Vagina (tissue), 2 donors: ENCODE data around the gene PJA2. TPM values are rescaled to one million over a fixed set of nuclear protein-coding genes. Genes with fewer than 3 reads are reported as not detected.

Source experiments
- DNase-seq, 2 donors: peaks; one replicate each; pipeline ENCODE4 v3.0.0-alpha.2; 2017; ENCODE audit errors: extremely low spot score in 2 of 2
- H3K27ac ChIP-seq: fragments of 200-600 bp; sonication (generic); one replicate; pipeline ENCODE4 v1.5.1; 2019
- H3K27me3 ChIP-seq: fragments of 200-600 bp; sonication (generic); one replicate; pipeline ENCODE4 v1.5.1; 2019
- H3K36me3 ChIP-seq, 2 donors: fragments of 200-600 bp; sonication (generic); one replicate each; pipeline ENCODE4 v1.5.1; 2017 to 2019
- H3K4me1 ChIP-seq: fragments of 200-600 bp; sonication (generic); one replicate; pipeline ENCODE4 v1.5.1; 2019
- H3K4me3 ChIP-seq, 2 donors: fragments of 200-600 bp; sonication (generic); 1 replicate in 1 of 2; 2 replicates in 1 of 2; pipeline ENCODE4 v1.5.1; 2016 to 2019
- H3K9me3 ChIP-seq: fragments of 200-600 bp; sonication (generic); one replicate; pipeline ENCODE4 v1.5.1; 2019
- POLR2A ChIP-seq, 2 donors: fragments of 450-650 bp; IDR thresholded peaks; one replicate each; pipeline ENCODE4 v1.6.1; 2017; ENCODE audit warnings: antibody characterized with exemption in 2 of 2, mild to moderate bottlenecking in 2 of 2, moderate library complexity in 2 of 2
- POLR2AphosphoS5 ChIP-seq, 2 donors: sonication (generic); formaldehyde crosslinking; IDR thresholded peaks; one replicate each; pipeline ENCODE4 v1.9.0; 2017; ENCODE audit warnings: antibody characterized with exemption in 2 of 2, mild to moderate bottlenecking in 2 of 2, low read depth in 1 of 2; ENCODE audit not compliant: insufficient read depth in 1 of 2
- intact Hi-C: fragments of 100-400 bp; cut with DNase I; formaldehyde crosslinking; loops from one replicate; pipeline ENCODE4 v1.15.1; 2023
- total RNA-seq: library from RNA; depleted of rRNA; stranded (reverse); fragments of >200 nt; gene quantifications from one replicate; pipeline ENCODE4 v1.2.3, GENCODE V29; 2016
- TF ChIP-seq, protein P1 (sequence below), 3 experiments: fragments of 450-650 bp in 2 of 3; fragments of 200-600 bp in 1 of 3; sonication (generic) in 1 of 3; IDR thresholded peaks; one replicate each; pipeline ENCODE4 v1.5.1; 2017 to 2019; ENCODE audit warnings: antibody characterized with exemption in 3 of 3, mild to moderate bottlenecking in 2 of 3, moderate library complexity in 2 of 3

The PJA2 gene
- total RNA-seq, 1 donor from 2014 or later: 76.1 TPM

DNA sequence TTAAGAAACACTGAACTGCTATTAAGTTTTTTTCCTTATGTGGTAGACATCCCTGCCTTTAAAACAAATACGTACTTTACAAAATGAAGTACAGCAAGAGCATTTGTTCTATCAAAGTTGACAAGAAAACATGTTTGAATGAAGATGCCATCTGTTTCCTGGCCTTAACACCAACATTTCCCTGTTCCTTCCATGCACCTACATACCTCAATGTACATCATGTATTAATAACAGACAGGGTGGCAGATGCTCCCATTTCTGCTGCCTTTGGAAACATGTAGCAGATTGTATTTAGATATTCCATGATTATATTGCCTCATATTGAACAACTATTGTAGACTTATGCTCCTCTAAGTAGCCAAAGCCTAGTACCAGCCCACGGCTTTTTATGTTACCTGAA is 104.4 kb downstream of the PJA2 start:
- H3K4me3 ChIP-seq: no peak overlapping the region
- no peak overlapping the region for H3K27ac ChIP-seq
- intact Hi-C loops: no loop called here
- H3K4me1 ChIP-seq: no peaks in the 10 kb centered on the region
- no peak for DNase-seq
- no peaks in the 10 kb centered on the region for H3K27me3 ChIP-seq
- H3K36me3 ChIP-seq: no peaks in the 10 kb centered on the region
- H3K9me3 ChIP-seq: no peaks in the 10 kb centered on the region
- TF ChIP-seq POLR2AphosphoS5 (IDR thresholded peaks at IDR 0.05; ENCODE audit: insufficient read depth in 1 of 2, low read depth in 1 of 2) (no peak), POLR2A (IDR thresholded peaks at IDR 0.05) (no peak)
- TF ChIP-seq, protein P1, sequence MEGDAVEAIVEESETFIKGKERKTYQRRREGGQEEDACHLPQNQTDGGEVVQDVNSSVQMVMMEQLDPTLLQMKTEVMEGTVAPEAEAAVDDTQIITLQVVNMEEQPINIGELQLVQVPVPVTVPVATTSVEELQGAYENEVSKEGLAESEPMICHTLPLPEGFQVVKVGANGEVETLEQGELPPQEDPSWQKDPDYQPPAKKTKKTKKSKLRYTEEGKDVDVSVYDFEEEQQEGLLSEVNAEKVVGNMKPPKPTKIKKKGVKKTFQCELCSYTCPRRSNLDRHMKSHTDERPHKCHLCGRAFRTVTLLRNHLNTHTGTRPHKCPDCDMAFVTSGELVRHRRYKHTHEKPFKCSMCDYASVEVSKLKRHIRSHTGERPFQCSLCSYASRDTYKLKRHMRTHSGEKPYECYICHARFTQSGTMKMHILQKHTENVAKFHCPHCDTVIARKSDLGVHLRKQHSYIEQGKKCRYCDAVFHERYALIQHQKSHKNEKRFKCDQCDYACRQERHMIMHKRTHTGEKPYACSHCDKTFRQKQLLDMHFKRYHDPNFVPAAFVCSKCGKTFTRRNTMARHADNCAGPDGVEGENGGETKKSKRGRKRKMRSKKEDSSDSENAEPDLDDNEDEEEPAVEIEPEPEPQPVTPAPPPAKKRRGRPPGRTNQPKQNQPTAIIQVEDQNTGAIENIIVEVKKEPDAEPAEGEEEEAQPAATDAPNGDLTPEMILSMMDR (IDR thresholded peaks at IDR 0.05): no peak

DNA sequence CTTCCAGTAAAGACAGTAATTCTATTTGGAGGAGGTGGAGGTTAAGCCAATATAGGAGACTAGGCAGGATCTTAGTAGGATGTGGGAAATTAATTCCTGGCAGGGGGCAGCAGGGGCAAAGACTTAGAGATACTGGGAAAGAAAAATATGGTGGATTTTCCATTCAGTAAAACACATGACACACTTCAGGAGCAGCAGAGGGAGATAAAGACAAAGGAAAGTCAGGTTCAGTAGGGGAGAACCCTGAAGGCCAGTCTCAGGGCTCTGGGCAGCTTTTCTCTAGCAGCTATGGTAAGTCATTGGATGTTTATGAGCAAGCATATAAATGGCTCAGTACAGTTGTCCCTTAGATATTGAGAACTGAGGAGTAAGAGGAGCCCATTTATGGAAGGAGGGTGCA is 105.5 kb downstream of the PJA2 start:
- intact Hi-C loops: no loop called here

DNA sequence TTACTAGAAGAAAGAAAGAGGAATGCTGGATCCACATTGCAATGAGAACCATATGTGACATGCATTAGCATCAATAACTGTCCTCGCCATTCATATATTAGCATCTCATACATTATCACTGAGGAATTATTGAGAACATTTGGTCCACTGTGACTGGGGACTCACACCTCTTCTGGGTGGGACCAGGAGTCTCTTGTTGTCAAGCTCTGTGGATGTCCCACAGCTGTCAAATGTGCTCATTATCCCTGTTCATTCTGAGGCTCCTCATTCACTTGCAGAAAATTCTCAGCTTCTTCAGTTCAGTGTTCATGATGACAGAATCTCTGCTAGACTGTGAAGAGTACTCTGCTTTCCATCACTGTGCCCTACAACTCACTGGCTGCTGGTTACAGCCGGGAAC is 109.4 kb downstream of the PJA2 start:
- H3K4me1 ChIP-seq: no peaks in the 10 kb centered on the region
- no peak overlapping the region for H3K4me3 ChIP-seq
- no peaks in the 10 kb centered on the region for H3K36me3 ChIP-seq
- no peaks in the 10 kb centered on the region for H3K9me3 ChIP-seq
- no peak overlapping the region for H3K27ac ChIP-seq
- TF ChIP-seq, protein P1 (IDR thresholded peaks at IDR 0.05): no peak
- TF ChIP-seq POLR2A (IDR thresholded peaks at IDR 0.05) (no peak), POLR2AphosphoS5 (IDR thresholded peaks at IDR 0.05; ENCODE audit: insufficient read depth in 1 of 2, low read depth in 1 of 2) (no peak)
- no peak for DNase-seq
- H3K27me3 ChIP-seq: no peaks in the 10 kb centered on the region
- intact Hi-C loops: no loop called here

More for the DNA sequence above, 105.5 kb downstream of the PJA2 start:
- no peak overlapping the region for H3K4me3 ChIP-seq
- no peak overlapping the region for H3K27ac ChIP-seq
- H3K9me3 ChIP-seq: no peaks in the 10 kb centered on the region
- DNase-seq: no peak
- no peaks in the 10 kb centered on the region for H3K27me3 ChIP-seq
- no peaks in the 10 kb centered on the region for H3K4me1 ChIP-seq
- H3K36me3 ChIP-seq: no peaks in the 10 kb centered on the region
- TF ChIP-seq POLR2A (IDR thresholded peaks at IDR 0.05) (no peak), POLR2AphosphoS5 (IDR thresholded peaks at IDR 0.05; ENCODE audit: insufficient read depth in 1 of 2, low read depth in 1 of 2) (no peak)
- TF ChIP-seq, protein P1 (IDR thresholded peaks at IDR 0.05): no peak

DNA sequence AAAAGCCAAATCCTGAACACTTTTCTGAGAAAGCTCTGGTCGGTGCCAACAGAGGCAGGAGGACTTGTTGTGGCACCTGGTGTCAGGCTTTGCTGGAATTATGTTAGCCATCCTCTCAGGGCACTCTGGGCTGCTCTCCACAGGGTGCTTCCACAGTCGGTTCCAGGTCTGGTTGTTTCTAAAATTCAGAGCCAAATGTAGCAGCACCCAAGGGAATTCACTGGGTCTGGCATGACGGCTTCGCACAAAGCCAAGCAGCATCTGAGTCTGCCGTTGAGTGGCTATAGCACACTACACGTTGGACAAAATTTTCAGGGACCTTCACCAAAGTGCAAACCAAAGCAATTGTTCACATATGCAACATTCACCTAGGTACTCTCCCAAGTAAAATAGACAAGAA is 110.2 kb downstream of the PJA2 start:
- Histone ChIP-seq H3K9me3 (no peaks in the 10 kb centered on the region), H3K4me3 (no peak overlapping the region), H3K27ac (no peak overlapping the region), H3K4me1 (no peaks in the 10 kb centered on the region), H3K27me3 (no peaks in the 10 kb centered on the region), H3K36me3 (no peaks in the 10 kb centered on the region)
- DNase-seq: no peak
- TF ChIP-seq, protein P1 (IDR thresholded peaks at IDR 0.05): no peak
- no peak for TF ChIP-seq POLR2AphosphoS5 (IDR thresholded peaks at IDR 0.05; ENCODE audit: insufficient read depth in 1 of 2, low read depth in 1 of 2)
- TF ChIP-seq POLR2A (IDR thresholded peaks at IDR 0.05): no peak
- intact Hi-C loops: no loop called here

DNA sequence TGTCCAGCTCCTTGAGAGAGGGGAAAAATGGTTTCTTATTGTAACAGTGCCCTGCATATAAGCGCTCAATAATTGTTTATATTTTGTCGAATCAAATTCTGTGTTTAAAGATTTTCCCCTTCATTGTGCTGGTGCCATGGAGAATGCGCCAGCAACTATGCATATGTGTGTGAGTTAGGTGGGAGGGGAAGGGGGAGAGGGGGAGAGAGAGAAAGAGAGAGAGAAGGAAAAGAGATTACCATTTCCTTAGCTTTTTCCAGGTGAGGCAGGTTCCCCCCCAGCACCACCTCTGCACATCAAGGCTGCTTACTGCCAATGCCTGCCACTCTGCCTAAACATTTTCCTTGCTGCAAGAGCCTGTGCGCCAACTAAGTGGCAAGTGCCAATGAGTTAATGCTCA is 111.0 kb downstream of the PJA2 start:
- H3K27ac ChIP-seq: no peak overlapping the region
- H3K9me3 ChIP-seq: no peaks in the 10 kb centered on the region
- no peak overlapping the region for H3K4me3 ChIP-seq
- DNase-seq: no peak
- H3K27me3 ChIP-seq: no peaks in the 10 kb centered on the region
- no peaks in the 10 kb centered on the region for H3K36me3 ChIP-seq
- H3K4me1 ChIP-seq: no peaks in the 10 kb centered on the region
- TF ChIP-seq, protein P1 (IDR thresholded peaks at IDR 0.05): no peak
- TF ChIP-seq POLR2AphosphoS5 (IDR thresholded peaks at IDR 0.05; ENCODE audit: insufficient read depth in 1 of 2, low read depth in 1 of 2) (no peak), POLR2A (IDR thresholded peaks at IDR 0.05) (no peak)
- intact Hi-C loops: no loop called here
